AG04449 (cell line): ENCODE measurements around the gene FAM228B.

ENCODE experiments used
- CTCF ChIA-PET: fragments of 350-600 bp; formaldehyde crosslinking; extraction: SDS; loops from one replicate; lab custom pipeline; 2021; ENCODE audit warnings: antibody characterized with exemption; lab: Yijun Ruan, JAX
- POLR2A ChIA-PET: fragments of 400-600, 350-600 bp; formaldehyde crosslinking; extraction: SDS; loops from one replicate; lab custom pipeline; 2020; ENCODE audit warnings: antibody characterized with exemption, inconsistent platforms; lab: Yijun Ruan, JAX
- DNase-seq: peaks from one replicate; pipeline ENCODE4 v3.0.0-alpha.2; 2010; ENCODE audit warnings: low read depth, low spot score
- H3K4me3 ChIP-seq: 2 replicates; pipeline ENCODE4 v1.5.1; 2011; ENCODE audit warnings: low read depth, mild to moderate bottlenecking, control low read depth, low read length
- CTCF ChIP-seq: IDR thresholded peaks from one replicate; pipeline ENCODE4 v1.5.1; 2011; ENCODE audit warnings: mild to moderate bottlenecking, moderate library complexity, low read length, control low read depth, inconsistent platforms; ENCODE audit not compliant: insufficient read depth; ENCODE audit errors: missing control alignments

FAM228B gene

GRCh38 chr2:24203029-24203786 lies 79.9 kb downstream of the FAM228B start:
- no peak for TF ChIP-seq CTCF
- POLR2A ChIA-PET: no interaction called here
- H3K4me3 ChIP-seq: no peak overlapping the region
- CTCF ChIA-PET: no interaction called here
- DNase-seq: no peak

GRCh38 chr2:24203787-24204150 lies 80.5 kb downstream of the FAM228B start:
- CTCF ChIA-PET: no interaction called here
- no peak for TF ChIP-seq CTCF
- POLR2A ChIA-PET: no interaction called here
- no peak overlapping the region for H3K4me3 ChIP-seq
- DNase-seq: no peak

- H3K4me3 ChIP-seq: no peak overlapping the region
- CTCF ChIA-PET: no interaction called here
- DNase-seq: no peak
- no peak for TF ChIP-seq CTCF
- POLR2A ChIA-PET: no interaction called here
These were observed 81.2 kb downstream of the FAM228B start for GRCh38 chr2:24204505-24204904.

- no peak for DNase-seq
- CTCF ChIA-PET: no interaction called here
- no peak overlapping the region for H3K4me3 ChIP-seq
- POLR2A ChIA-PET: no interaction called here
- no peak for TF ChIP-seq CTCF
These were observed 81.9 kb downstream of the FAM228B start for GRCh38 chr2:24205131-24205530.

GRCh38 chr2:24206242-24206641 lies 83.0 kb downstream of the FAM228B start:
- CTCF ChIA-PET: interaction anchor here (1.5 kb wide), 1 partner anchor 123 kb away, joined by 4 read pairs; no protein-coding TSS in a partner anchor
- no peak overlapping the region for H3K4me3 ChIP-seq
- POLR2A ChIA-PET: interaction anchor here (0.6 kb wide), 1 partner anchor 83 kb away, joined by 3 read pairs; the partner anchor contains the start of gene FAM228B
- no peak for TF ChIP-seq CTCF
- no peak for DNase-seq

- ChIA-PET CTCF (interaction anchor here (1.5 kb wide), 1 partner anchor 123 kb away, joined by 4 read pairs; no protein-coding TSS in a partner anchor), POLR2A (no interaction called here)
- TF ChIP-seq CTCF: no peak
- no peak for DNase-seq
- no peak overlapping the region for H3K4me3 ChIP-seq
These were observed 83.4 kb downstream of the FAM228B start for GRCh38 chr2:24206714-24207113.
